GM21737 (cell line): ENCODE data around the gene MIA.
"Not testable (repeated sequence)": the region's sequence is repeated elsewhere in the genome, so short reads cannot be mapped to it uniquely, and the experiment has no call there.

Experiments used
- ATAC-seq: cut with Tn5 transposase; IDR thresholded peaks from one replicate; pipeline ENCODE4 v1.9.1; 2021; ENCODE audit warnings: mild to moderate bottlenecking, moderate library complexity; ENCODE audit not compliant: unreplicated experiment

The MIA gene

DNA sequence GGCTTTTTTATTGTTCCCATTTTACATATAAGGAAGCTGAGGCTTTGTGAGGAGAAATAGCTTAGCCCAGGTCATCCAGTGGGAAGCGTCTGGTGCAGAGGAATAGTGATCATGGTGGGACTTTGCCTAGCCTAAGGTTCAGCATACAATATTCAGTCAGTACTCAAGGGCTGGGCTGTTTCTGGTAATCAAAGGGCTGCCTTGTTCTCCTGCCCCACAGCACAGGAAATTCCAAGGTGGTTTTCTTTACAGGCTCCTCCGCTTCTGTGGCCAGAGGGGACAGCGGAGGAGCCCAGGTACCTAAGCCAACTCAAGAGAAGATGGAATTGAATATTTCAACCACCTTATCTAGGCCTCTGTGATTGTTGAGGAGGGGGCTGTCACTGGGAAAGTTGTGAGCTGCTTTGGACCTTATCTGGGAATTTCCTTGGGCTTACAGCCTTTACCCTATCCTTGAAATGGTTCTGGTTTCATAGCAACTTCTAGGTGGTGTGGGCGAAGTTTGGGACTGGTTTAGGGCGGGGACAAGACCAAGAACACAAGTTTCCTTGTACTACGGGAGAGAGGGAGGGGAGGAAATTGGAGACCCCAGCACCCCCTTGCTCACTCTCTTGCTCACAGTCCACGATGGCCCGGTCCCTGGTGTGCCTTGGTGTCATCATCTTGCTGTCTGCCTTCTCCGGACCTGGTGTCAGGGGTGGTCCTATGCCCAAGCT, at the start of gene MIA:
Gene MIA (plus strand): TSS at position 606 of the 716 bp plus-strand sequence. CDS start 22 bp downstream, at position 628.
- ATAC-seq, result no peak

DNA sequence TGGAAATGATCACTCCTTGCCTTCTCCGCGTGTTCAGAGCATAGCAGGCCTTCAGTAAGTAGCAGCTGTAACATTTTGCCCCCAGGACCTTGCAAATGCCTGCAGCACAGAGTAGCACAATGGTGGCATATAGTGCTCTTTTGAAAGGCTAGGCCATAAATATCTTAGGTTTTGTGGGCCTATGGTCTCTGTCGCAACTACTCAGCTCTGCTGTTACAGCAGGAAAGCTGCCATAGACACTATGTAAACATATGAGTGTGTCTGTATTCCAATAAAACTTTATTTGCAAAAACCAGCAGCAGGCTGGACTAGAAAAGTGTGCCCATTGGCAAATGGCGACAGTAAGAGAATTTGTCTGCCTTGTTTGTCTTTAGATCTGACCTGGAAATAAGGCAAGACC, 49.0 kb upstream of the MIA start:
- ATAC-seq, result no peak

DNA sequence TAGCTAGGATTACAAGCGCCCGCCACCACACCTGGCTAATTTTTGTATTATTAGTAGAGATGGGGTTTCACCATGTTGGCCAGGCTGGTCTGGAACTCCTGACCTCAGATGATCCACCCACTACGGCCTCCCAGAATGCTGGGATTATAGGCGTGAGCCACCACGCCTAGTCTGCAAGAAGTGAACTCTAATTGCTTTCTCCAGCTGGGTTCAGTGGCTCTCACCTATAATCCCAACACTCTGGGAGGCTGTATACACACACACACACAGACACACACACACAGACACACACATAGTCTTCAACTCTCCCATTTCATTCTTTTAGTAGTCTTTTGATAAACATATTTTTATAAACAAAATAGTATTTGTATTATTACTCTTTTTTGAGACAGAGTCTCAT, 45.3 kb upstream of the MIA start:
- ATAC-seq, result not testable (repeated sequence)

DNA sequence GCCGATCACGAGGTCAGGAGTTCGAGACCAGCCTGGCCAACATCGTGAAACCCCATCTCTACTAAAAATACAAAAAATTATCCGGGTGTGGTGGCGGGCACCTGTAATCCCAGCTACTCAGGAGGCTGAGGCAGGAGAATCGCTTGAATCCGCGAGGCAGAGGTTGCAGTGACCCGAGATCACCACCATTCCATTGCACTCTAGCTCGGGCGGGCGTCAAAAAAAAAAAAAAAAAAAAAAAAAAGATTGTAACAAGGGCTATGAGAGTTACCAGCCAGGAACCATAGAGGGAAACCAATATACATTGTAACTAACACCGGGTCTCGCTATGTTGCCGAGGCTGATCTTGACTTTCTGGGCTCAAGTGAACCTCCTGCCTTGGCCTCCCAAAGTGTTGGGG, 43.0 kb upstream of the MIA start:
- not testable (repeated sequence) for ATAC-seq

DNA sequence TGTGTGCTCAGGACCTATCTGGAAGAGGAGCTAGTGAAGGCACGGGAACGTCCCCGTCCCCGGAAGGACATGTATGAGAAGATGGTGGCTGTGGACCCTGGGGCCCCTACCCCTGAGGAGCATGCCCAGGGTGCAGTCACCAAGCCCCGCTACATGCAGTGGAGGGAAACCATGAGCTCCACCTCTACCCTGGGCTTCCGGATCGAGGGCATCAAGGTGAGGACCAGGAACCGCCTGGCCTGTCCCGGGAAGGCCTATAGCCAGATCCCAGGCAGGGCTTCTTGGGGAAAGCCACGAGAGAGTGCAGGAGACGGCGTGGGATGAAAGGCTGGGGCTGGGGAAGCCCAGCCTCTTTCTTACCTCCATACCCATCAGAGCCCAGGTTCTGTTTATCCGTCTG, 42.2 kb upstream of the MIA start:
- no peak for ATAC-seq

DNA sequence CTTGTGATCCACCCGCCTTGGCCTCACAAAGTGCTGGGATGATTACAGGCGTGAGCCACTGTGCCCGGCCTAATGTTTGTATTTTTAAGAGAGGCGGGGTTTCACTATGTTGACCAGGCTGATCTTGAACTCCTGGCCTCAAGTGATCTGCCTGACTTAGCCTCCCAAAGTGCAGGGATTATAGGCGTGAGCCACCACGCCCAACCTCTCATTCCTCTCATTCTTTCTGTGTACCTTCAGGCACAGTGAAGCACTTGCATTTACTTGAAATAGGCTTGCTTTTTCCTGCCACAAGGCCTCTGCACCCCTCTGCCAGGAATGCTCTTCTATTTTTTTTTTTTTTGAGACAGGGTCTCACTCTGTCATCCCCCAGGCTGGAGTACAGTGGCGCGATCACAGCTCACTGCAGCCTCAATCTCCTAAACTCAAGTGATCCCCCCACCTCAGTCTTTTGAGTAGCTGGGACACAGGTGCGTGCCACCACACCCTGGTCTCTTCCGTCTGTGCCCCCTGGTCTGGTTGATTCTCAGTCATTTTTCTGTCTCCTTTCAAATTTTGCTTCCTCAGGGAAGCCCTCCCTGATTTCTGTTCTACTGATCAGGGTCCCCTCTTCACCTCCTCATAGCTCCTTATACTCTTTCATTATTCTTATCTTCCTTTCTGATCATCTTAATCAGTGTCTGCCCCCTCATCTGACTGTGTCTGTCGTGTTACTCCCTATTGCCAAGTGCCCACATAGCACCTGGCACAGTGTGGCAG, 40.1 kb upstream of the MIA start:
- no peak for ATAC-seq

DNA sequence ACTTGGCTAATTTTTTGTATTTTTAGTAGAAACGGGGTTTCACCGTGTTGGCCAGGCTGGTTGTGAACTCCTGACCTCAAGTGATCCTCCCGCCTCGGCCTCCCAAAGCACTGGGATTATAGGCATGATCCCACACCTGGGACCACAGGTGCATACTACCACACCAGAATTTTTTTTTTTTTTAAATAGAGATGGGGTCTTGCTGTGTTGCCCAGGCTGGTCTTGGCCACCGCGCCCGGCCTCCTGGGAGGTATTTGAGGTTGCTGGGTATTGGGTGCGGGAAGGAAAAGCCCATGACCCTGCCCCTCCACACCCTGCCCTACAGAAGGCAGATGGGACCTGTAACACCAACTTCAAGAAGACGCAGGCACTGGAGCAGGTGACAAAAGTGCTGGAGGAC, 38.7 kb upstream of the MIA start:
- ATAC-seq, result no peak

DNA sequence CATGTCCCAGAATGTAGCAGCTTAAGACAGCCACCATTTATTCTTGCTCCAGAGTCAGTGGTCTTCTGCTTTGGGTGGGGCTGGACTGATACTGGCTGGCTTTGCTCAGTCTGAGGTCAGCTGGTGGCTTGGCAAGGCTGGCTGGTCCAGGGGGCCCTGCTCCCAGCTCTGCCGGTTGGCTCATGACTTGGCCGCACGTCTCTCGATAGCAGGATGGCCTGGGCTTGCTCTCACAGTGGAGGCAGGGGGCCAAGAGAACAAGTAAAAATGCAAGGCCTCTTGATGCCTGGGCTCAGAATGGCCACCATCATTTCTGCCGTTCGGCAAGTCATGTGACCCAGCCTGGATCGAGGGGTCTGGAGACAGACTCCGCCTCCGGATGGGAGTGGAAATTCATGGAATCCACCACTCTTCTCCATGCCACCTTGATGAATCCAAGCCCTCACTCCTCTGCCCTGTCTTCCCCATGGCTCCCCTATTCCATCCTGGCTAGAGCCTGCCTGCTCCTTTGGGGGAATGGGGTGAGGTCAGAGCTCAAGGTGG, 38.1 kb upstream of the MIA start:
- ATAC-seq, result no peak

DNA sequence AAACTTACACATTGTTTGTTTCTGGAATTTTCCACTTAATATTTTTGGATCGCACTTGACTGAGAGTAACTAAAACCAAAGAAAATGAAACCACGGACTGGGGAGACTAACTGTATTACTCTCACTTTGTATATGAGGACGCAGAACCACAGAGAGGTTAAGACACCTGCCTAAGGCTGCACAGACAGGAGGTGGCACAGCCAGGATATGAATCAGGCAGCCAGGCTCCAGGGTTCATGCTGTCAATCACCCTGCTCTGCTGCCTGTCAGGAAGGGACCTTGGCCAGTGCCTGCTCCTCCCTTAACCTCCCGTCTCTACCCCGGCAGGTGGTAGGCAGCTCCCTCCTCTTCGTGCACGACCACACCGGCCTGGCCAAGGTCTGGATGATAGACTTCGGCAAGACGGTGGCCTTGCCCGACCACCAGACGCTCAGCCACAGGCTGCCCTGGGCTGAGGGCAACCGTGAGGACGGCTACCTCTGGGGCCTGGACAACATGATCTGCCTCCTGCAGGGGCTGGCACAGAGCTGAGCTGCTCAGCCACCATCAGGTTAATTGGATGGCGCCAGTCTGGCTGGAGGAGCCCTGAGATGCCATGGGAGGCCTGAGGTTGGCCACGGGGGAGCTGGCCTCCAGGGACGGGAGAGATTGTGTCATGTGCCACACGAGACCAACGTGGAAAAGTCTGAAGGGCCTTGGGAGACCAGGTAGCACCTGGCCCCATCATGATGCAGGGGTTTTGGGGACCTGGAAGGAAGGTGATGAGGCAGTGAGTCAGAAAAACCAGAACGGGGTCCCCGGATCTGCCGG, 36.1 kb upstream of the MIA start:
- ATAC-seq, result no peak

DNA sequence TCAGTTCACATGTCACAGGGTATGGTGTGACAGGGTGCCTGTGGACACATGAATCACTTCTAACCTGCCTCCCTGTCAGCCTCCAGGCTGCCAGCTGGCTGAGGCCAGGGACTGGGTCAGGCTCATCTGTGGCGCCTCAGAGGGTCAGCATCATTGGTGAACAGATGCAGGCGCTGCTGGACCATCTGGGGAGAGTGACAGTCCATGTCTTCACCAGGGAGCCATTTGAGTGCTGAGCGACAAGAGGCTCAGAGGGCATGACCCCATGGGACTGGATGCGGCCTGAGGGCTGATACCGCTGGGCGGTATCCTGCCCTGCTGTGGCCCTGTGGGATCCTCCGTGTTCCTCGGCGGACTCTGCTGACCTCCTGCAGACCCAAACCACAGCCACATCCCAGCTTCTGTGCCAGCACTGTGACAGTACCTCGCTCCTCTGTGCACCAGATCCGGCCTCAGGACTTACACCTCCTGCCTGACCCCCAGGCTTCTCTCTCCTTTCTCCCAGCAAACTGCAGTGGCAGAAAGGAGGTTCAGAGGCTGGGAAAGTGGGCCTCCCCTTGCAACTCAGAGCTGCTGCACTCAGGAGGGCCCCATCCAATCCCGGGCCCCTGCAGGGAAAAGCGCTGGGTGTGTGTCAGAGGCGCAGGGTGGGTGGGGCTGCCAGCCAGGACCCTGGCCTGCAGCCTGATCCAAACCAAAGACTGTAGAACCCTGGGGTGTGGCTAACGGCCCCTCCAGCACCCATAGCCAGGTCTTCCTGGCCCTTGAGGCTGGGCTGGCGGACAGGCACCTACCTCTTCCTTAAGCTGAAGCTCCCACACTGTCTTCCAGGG, 35.2 kb upstream of the MIA start:
- ATAC-seq, result no peak

DNA sequence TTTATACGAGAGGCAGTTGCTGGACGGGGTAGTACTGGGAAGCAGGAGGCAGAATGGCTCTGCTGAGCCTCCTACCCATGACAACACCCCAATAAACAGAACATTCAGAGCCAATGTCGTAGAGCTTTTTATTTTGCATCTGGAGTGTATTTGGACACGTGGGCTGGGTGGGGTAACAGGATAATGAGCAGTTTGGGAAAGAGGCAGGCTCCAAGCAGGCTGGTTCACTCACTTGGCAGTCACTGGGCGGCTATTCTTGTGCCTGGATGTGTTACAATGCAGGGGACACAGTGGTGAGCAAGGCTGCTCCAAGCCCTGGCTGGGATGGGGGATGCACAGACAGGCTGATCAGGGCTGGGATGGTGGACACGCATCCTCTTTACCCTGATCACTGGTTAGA, 34.6 kb upstream of the MIA start:
- no peak for ATAC-seq

DNA sequence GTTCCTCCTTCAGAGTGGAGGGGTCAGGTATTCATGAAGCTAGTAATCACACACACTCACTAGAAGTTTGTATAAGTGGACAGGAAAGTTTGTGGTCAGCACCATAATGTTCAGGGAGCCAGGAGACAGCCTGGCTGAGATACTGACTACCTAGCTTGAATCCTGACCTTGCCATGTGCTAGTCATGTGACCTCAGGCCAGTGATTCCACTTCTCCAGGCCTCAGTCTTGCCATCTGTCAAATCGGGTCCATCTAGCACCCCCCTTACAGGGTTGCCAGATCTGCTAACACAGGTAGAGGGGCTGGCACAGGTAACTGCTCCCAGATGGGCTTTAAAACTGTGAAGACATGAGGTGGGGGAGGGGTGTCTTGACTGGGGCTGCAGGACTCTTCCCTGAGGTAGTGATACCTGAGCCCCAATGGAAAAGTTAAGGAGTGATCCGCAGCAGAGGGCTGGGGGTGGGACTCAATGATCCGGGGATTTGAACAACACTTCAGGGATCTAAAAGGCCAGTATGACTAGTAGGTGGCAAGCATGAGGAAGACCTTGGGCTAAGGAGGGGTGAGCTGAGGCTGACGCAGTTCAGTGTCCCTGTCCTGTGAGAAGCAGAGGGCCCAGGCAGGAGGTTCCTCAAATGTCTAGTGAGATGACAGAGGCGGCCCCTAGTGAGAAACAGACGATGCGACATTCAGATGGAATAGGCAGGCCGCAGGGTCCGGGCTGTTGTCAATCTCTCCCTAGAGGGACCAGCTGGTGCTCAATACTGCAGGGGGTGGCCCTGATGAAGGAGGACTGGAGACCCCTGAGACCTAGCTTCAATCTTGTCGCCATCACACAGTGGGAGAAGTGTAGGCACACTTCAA, 33.6 kb upstream of the MIA start:
- ATAC-seq, result no peak

DNA sequence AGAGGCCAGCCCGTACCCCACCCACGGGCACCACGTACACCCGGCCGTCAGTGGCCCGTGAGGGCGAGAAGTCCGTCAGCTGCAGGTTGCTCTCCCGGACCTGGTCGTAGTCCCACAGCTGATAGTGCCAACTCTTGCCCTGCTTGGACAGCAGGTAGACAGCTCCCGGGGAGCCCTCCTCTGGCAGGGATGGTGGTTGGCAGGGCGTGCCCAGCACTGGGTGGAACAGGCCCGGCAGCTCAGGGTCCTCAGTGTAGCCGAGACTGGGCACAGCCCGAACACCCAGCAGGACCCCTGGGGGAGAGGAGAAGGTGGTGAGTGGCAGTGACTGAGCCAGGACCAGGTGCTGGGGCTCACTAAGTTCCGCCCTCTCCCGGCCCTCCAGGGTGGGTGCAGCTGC, 32.8 kb upstream of the MIA start:
- ATAC-seq, result no peak

DNA sequence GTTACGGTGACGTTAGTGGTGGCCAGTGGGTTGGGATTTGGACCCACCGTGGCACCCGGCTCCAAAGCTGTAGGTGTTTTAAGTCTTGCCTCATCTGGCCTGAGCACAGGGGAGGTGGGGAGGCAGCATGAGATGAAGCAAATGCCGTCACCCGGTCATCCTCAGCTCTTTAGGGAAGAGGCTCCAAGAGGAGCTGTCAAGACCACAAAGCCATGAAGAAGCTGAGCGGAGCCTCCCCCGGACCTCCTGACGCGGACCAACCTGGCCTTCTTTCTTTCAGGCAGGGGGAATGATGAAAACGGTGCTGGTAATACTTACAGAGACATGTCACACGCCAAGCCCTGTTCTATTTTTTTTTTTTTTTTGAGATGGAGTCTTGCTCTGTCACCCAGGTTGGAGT, 32.4 kb upstream of the MIA start:
- no peak for ATAC-seq

DNA sequence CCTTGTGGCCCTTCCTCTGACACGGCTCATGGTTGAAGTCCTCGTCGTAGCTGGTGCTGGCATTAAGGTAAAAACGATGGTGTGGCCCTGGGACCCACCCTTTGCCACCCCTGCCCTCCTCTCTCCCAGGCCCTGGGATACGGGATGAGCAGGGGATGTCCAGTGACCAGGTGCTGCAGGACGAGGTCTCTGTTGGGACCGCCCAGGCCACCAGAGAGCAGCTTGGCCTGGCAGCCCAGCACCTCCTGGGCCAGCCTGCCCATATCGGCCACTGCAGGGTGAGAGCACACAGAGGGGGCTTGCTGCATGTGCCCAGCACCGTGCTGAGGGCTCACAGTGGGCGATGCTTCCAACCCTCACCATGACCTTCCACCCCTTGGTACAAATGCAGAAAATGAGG, 31.4 kb upstream of the MIA start:
- ATAC-seq, result no peak

DNA sequence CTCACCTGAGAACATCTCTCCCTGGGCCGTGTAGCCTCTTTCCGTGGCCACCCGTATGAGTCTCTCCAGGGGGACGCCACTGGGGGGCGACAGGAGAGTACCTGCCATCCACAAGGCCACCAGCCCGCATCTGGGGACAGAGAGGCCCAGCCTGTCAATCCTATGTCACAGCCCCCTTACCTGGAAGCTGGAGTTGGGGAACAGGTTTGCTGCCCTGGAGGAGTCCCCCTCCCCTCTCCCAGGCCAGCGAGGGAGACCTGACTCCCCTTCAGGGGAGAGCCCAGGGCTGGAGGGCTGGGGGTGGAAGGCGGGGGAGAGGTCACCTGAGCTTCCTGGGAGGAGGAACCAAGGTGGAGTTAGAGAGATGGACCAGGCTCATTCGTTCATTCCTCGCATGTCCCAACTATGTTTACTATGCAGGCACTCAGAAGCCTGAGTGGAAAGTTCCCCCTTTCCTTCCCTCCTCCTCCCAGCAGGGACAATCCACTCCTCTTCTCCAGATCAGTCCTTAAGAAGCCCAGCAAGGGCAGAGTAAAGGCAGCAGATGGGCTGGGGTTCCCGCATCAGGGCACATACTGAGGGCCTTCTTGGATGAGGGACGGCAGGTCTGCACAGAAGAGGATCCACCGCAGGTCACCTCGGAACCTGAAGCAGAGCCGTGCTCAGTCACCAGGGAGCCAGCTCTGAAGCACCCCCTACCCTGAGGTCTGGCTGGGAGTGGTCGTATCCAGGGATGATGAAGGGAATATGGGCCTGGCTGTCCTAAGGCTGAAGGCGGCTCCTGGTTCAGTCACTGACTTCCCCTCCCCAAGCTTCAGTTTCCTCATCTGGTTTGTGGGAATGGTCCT, 30.5 kb upstream of the MIA start:
- no peak for ATAC-seq

DNA sequence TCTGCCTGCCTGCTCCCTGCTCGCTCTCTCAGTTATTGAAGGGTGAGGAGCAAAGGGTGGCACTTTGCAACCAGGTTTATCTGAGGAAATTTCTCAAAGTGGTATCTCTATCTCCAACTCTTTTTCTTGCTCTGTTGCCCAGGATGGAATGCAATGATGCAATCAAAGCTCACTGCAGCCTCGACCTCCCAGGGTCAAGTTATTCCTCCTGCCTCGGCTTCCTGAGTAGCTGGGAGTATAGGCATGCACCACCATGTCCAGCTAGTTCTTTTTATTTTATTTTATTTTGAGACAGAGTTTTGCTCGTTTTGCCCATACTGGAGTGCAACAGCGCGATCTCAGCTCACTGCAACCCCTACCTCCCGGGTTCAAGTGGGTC, 29.9 kb upstream of the MIA start:
- no peak for ATAC-seq

DNA sequence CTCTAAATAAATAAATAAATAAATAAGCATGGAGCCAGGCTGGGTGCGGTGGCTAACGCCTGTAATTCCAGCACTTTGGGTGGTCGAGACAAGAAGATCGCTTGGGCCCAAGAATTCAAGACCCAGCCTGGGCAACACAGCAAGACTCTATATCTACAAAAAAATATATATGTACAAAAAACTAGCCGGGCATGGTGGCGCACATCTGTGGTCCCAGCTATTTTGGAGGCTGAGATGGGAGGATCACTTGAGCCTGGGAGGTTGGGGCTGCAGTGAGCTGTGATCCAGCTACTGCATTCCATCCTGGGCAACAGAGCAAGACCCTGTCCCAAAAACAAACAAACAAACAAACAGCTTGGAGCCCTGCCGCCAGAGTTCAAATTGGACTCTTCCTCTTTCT, 27.8 kb upstream of the MIA start:
- no peak for ATAC-seq
